ENCODE data around the gene CLDN10. TPM values are rescaled to one million over a fixed set of nuclear protein-coding genes. Genes with fewer than 3 reads are reported as not detected.

CLDN10 gene
- total and polyA plus RNA-seq, 2 experiments from 2014 or later: 0.83 to 2.4 TPM

- no peak for TF ChIP-seq EZH2phosphoT487 (IDR thresholded peaks at IDR 0.05; ENCODE audit: low read depth, severe bottlenecking, unreplicated experiment)
- TF ChIP-seq EZH2 (IDR thresholded peaks at IDR 0.05; ENCODE audit: borderline replicate concordance): no peak
- TF ChIP-seq CTCF (IDR thresholded peaks at IDR 0.05; ENCODE audit: poor library complexity): no peak
- no peak overlapping the region for H3K4me3 ChIP-seq
- DNase-seq (ENCODE audit: low spot score): no peak
- no peaks in the 10 kb centered on the region for H3K9me3 ChIP-seq (ENCODE audit: low read depth)
- no peaks in the 10 kb centered on the region for H3K36me3 ChIP-seq (replicated peaks; ENCODE audit: insufficient read depth, low read depth)
- H2AFZ ChIP-seq: no peak overlapping the region
- H3K27ac ChIP-seq: no peak overlapping the region
- H3K27me3 ChIP-seq: no peaks in the 10 kb centered on the region
- H3K9me2 ChIP-seq (replicated peaks; ENCODE audit: insufficient read depth): no peaks in the 10 kb centered on the region
- H4K20me1 ChIP-seq (ENCODE audit: insufficient read depth, poor library complexity, severe bottlenecking): no peaks in the 10 kb centered on the region
- no peak overlapping the region for H3K4me2 ChIP-seq
- WGBS (ENCODE audit: low lambda C conversion rate, missing lambda C conversion rate): 76% methylated on average over 8 of the region's 8 CpGs
- no peaks in the 10 kb centered on the region for H3K79me2 ChIP-seq
- H3K4me1 ChIP-seq (ENCODE audit: insufficient read depth): no peaks in the 10 kb centered on the region
Observed at GRCh38 chr13:95509521-95510310, 42.8 kb upstream of the CLDN10 start.

DNA sequence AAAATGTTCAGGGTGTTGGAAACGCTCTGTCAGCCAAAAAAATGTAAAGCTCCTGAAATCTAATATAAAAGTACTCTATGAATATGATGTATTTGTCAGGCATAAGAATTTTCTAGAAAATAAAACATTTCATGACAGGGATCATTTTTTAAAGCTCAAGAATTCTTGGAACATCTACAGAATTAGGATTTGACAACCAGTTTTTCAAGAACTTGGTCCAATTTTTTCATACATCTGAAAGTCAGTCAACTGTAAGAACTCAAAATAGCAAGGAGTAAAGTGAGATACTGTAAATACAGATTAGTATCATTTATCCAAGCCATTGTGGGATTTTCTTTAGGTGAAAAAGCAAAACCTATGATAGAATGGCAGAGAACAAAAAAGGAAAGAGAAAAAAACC, 41.6 kb upstream of the CLDN10 start:
- no peak for DNase-seq (ENCODE audit: low spot score)
- Histone ChIP-seq H3K9me2 (replicated peaks; ENCODE audit: insufficient read depth) (no peaks in the 10 kb centered on the region), H3K27ac (no peak overlapping the region), H3K36me3 (replicated peaks; ENCODE audit: insufficient read depth, low read depth) (no peaks in the 10 kb centered on the region), H4K20me1 (ENCODE audit: insufficient read depth, poor library complexity, severe bottlenecking) (no peaks in the 10 kb centered on the region), H3K4me3 (no peak overlapping the region), H3K79me2 (no peaks in the 10 kb centered on the region), H3K4me1 (ENCODE audit: insufficient read depth) (no peaks in the 10 kb centered on the region), H3K9me3 (ENCODE audit: low read depth) (no peaks in the 10 kb centered on the region), H3K27me3 (no peaks in the 10 kb centered on the region), H3K4me2 (no peak overlapping the region), H2AFZ (no peak overlapping the region)
- no peak for TF ChIP-seq CTCF (IDR thresholded peaks at IDR 0.05; ENCODE audit: poor library complexity)
- TF ChIP-seq EZH2 (IDR thresholded peaks at IDR 0.05; ENCODE audit: borderline replicate concordance): no peak
- TF ChIP-seq EZH2phosphoT487 (IDR thresholded peaks at IDR 0.05; ENCODE audit: low read depth, severe bottlenecking, unreplicated experiment): no peak
- 92% methylated on average over 1 of the region's 1 CpG for WGBS (ENCODE audit: low lambda C conversion rate, missing lambda C conversion rate)

DNA sequence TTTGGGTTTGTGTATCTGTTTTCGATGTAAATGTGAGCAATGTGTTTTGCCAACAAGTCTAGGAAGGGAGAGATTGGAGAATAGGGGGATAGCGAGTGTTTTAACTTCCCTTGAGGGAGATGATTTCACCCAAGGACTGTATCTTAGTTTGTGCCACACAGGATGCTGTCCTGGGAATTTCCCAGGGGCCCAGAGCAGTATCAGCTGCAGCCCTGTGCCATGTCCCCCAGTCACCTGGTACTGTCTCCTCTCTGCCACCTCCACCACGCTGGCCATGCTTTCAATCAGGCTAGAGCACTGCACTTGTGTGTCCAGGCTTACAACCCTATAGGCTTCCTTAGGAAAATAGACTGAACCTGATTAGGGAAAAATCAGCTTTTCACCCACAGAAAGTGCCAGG, 40.1 kb upstream of the CLDN10 start:
- Histone ChIP-seq H3K27ac (no peak overlapping the region), H3K9me2 (replicated peaks; ENCODE audit: insufficient read depth) (no peaks in the 10 kb centered on the region), H3K36me3 (replicated peaks; ENCODE audit: insufficient read depth, low read depth) (no peaks in the 10 kb centered on the region), H3K79me2 (no peaks in the 10 kb centered on the region), H4K20me1 (ENCODE audit: insufficient read depth, poor library complexity, severe bottlenecking) (no peaks in the 10 kb centered on the region), H3K27me3 (peaks cover 5% of the 10 kb centered on the region), H2AFZ (no peak overlapping the region), H3K4me2 (no peak overlapping the region), H3K9me3 (ENCODE audit: low read depth) (no peaks in the 10 kb centered on the region), H3K4me1 (ENCODE audit: insufficient read depth) (no peaks in the 10 kb centered on the region), H3K4me3 (no peak overlapping the region)
- WGBS (ENCODE audit: low lambda C conversion rate, missing lambda C conversion rate): 67% methylated on average over 3 of the region's 3 CpGs
- no peak for DNase-seq (ENCODE audit: low spot score)
- TF ChIP-seq CTCF (IDR thresholded peaks at IDR 0.05; ENCODE audit: poor library complexity): no peak
- no peak for TF ChIP-seq EZH2 (IDR thresholded peaks at IDR 0.05; ENCODE audit: borderline replicate concordance)
- TF ChIP-seq EZH2phosphoT487 (IDR thresholded peaks at IDR 0.05; ENCODE audit: low read depth, severe bottlenecking, unreplicated experiment): no peak
